Activated CD4-positive, alpha-beta T cell treated with anti-CD3 and anti-CD28 coated beads, Interleukin-2, amount 50 U/mL, for 1 hour (primary cell): Measurements from ENCODE around the gene OLFM1.

Experiments used
- DNase-seq: peaks from one replicate; pipeline ENCODE4 v3.0.0-alpha.2; 2020

The OLFM1 gene

DNA sequence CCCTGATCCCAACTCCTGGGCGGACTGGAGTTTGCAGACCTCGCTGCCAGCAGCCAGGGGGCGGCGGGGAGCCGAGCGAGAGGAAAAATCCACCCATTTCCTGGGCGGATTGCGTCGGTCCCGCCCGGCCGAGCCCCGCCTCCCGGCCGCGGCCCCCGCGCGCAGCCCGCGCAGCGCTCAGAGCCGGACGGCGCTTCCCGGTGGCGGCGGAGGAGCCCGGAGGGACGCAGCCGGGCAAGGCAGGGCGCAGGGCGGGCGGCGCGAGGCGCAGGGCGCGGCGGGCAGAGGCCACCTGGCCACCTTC, at the start of gene OLFM1:
Gene OLFM1, plus strand, starts transcription at position 180 of the 304 bp plus-strand sequence. CDS start 322 bp downstream, outside the sequence.
- no peak for DNase-seq

DNA sequence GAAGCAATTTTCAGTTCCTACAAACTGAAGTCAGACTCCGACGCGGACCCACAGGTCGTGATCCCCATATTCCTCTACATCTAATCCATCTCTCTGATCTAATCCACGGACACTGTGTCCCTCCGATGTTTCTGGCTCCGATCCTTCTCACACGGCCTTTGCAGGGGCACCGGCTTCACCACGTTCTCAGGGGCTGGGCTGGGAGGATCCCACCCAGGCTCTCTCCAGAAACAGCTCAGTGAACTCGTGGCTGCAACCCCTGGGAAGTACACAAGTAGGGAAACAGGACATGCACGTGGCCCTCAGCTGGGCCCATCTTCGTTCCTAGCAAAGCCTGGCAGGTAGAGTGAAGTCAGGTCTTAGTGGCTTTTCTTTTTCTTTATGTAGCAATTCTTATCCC, 49.1 kb upstream of the OLFM1 start:
- DNase-seq: no peak

GRCh38 chr9:135038826-135039225, 48.6 kb upstream of the OLFM1 start:
- DNase-seq: no peak

DNA sequence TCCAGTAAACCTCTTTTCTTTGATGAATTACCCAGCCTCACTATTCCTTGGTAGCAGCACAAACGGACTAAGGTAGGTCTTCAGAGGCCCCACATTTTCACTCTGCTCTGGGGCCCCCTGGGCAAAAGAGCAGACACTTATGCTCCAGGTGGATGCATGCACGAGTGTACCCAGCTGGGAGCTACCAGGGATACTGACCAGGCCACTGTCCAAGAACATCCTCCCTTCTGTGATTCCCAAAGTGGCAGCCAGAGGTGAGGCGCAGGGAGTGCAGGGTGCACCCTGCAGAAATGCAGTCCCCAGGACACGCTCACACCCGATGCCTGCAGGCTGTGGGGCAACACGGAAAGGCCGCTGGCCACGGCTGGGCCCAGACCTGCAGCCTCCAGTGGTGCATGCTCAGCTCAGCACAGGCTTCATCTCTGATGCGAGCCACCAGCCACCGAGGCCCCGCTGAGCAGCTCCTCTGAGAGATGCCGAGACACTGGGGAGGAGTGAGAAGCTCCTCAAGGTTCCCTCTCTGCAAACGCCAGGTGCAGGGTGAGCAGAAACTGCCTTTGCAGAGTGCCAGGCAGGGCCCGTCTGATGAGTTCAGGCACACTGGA, 48.1 kb upstream of the OLFM1 start:
- DNase-seq: no peak

DNA sequence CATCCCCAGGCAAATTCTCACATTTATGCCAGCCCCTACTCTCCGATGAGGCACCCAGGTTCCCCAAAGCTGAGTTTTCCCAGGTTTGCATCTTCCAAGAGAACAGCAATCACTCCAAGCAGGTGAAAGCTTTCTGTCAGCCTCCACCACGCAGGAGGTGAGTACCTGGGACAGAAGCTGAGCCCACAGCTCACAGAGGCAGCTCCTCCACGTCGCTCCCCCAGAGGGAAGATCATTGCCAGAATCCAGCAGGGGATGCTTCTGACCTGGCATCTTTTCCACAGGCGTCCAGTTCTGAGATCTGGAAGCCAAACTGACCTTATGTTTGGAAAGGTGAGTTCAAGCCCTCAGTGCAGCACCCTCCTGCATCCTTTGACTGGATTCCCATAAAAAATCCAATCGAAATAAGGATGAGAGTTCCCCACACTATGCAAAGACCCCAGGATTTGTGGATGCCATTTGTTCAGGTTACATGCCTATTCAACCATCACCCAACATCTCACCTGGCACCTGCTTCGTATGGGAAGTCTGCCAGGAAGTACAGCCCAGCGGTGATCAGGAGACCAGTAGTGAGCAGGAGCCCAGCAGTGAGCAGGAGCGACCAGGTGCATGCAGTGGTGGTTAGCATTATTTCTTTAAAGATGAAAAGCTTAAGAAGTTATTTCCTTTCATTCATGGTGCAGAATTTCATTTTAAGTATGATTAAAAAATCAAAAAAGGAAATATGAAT, 47.4 kb upstream of the OLFM1 start:
- DNase-seq: no peak

DNA sequence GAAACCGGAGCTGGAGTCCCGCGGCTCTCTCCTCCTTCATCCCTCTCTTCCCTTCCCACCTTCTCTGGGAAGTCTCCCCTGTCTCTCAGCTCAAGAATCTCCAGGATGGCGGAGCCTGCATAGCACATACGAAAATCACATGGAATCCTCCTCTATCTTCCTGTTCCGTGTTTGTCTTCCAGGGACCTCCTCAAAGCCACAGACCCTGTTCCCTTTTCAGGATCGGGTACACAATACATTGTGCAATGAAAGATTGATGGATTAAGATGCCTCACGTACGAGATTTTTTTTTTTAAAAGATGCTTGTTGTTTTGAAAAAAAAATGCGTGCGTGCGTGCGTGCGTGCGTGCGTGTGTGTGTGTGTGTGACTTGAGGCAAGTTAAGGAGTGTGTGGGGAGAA, 46.6 kb upstream of the OLFM1 start:
- no peak for DNase-seq

GRCh38 chr9:135043345-135043744, 44.1 kb upstream of the OLFM1 start:
- no peak for DNase-seq

DNA sequence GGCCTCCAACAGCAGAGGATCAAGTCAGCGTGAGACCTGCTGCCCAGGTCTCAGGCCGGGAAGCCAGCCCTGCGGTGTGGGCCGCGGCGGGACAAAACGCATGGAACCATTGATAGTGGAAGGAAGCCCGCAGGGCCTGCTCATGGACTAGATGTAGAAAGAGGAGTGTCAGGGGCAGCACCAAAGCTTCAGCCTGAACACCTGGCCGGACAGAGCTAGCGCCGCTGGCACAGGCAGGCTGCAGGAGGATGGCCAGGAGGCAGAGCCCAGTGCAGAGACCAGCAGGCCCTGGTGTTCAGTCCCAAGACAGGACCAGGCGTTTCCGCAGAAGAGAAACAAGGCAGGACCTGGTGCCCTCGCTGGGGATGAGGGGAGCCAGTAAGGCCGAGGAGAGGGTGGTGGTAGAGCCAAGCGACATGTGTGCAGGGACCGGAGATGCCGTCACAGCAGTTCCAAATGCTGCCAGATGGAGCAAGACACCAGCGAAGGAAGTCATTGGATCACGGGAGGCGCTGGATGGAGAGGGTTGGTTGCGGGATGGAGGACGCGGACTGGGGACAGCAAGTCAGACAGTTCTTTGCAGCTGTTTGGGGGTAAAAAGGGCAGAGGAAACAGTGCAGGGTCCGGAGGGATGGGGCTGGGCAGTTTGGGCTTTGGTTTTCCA, 42.1 kb upstream of the OLFM1 start:
- no peak for DNase-seq

GRCh38 chr9:135045928-135046738, 41.3 kb upstream of the OLFM1 start:
- DNase-seq: no peak

- no peak for DNase-seq
Measured at GRCh38 chr9:135046739-135047350, 40.6 kb upstream of the OLFM1 start.

DNA sequence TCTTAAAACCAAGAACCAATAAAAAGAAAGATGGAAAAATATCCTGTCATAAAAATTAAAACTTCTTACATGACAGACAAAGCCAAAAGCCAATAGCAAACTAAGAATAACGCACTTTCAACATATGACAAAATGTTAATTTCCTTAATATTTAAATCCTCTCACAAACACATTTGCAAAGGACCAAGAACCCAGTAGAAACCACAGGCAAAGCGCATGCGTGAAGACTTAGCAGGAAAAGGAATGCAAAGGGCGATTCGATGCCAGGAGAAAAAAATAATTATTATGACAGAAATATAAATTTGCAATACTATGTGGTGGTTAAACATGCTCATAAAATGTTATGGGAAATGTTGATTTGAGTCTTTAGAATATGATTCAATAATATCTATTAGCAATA, 39.9 kb upstream of the OLFM1 start:
- no peak for DNase-seq

DNA sequence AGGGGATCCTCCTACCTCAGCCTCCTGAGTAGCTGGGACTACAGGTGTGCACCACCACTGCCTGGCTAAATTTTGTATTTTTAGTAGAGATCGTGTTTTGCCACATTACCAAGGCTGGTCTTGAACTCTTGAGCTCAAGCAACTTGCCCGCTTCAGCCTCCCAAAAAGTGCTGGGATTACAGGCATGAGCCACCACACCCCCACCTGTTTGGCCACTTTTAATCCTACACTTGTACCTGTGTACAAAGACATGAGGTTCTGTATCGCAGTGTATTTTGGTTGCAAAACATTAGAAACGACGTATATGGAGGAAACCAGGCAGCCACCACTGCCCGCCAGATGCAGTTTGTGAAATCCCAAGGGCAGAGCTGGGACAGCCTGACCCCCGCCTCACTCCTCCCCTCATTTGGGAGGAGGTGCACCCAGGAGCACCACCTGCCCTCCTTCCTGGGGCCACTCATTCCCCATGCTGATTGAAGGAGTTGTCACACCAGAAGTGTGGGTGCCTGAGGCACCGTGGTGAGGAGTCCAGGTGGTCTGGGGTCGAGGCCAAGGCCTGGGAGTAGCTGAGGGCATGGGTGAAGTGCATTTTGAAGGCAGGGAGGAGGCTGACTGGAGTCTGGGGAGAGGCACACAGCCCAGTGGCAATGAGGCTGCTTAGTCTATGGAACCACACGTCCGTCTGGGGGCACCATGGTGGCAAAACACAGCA, 39.3 kb upstream of the OLFM1 start:
- DNase-seq: no peak

DNA sequence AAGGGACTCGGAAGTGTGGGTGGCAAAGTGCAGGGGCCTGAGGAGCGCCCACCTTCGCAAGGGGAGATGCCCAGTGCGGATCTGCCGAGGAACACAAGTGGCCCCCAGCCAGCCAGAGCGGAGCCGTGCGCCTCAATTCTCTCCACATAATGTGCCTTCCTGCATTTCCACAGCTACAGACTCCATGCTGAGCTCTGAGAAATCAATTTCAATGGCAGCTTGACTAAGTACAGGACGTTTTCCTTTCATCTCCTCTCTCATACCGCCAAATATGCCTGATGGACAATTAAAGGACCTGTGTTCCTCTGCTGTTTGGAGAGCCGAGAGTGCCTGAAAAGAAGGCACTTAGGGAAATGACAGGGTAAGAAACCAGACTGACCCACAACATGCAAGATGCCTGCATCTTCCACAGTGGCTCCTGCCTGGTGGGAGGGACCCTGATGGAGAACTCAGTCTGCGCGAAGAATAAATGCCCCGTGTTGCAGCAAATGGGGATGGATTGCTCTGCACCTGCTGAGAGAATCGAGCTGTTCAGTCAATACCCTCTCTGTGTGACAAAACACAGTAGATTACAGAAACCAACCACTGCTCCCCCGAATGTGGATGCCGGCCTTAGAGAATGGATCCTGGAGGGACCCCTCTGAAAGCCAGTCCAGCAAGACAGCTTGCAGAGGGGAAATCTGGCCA, 38.6 kb upstream of the OLFM1 start:
- no peak for DNase-seq

DNA sequence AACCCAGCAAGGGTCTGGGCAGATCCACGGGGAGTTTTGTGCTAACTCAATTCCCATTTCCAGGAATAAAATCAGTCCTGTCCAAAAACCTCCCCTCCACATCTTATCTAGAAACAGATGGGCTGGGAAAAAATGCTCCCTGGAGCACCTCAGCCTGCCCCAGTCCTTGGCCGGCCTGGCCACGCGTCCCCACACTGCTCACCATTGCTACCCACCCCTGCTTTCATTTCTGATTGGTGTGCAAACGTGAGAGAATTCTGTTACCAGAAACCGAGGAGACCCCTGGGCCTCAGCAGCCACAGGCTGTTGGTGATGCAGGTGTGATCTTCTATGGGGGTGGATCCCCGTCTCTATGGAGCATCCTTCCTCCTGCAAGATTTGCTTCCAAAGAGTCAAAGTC, 38.0 kb upstream of the OLFM1 start:
- no peak for DNase-seq

- DNase-seq: no peak
Measured at GRCh38 chr9:135050072-135050990, 37.1 kb upstream of the OLFM1 start.

GRCh38 chr9:135051316-135052038, 36.0 kb upstream of the OLFM1 start:
- no peak for DNase-seq

DNA sequence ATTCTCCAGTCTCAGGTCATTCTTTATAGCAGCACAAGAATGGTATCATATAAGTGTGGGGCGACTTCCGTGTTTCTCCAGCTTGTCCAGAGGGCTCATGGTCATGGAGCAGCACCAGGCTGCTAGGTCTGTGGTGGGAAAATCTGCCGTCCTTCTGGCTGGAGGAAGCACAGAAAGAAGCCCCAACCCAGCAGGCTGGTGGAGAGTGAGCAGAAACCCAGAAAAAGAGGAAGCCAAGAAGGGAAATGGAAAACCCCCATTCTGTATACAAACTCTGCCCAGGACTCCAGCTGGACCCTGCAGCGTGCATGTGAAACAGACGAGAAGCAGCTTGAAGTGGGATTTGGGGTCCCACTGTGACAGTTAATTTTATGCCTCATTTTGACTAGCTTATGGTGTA, 34.3 kb upstream of the OLFM1 start:
- no peak for DNase-seq

- DNase-seq: no peak
Measured at GRCh38 chr9:135055181-135055580, 32.3 kb upstream of the OLFM1 start.

DNA sequence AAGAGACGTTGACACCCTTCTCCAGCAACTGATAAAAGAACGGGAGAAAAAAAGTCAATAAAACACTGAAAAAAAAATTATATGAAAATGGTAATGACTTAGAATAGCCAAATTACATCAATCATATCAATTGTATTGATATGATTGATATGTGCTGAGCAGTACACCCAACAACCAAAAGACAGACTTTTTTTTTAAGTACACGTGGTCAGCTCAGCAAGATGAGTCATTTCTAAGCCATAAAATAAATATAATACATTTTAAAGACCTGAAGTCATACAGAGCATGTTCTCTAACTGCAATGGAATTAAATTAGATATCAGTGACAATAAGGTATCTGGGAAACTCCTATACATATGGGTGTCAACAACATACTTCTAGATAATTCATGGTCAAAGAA, 30.9 kb upstream of the OLFM1 start:
- DNase-seq: no peak
